IMR-90 (cell line): ENCODE measurements around the gene TMEM43. TPM values are rescaled to one million over a fixed set of nuclear protein-coding genes. Genes with fewer than 3 reads are reported as not detected.

Source experiments
- ATAC-seq: fragments of 200-7000 bp; cut with Tn5 transposase; 2 replicates; pipeline ENCODE4 v1.9.1; 2020; ENCODE audit warnings: low read depth, mild to moderate bottlenecking, moderate library complexity
- BruUV-seq: library from RNA; stranded (reverse); fragments of 400-500 nt; replicated peaks from 2 replicates; lab custom pipeline; 2021; lab: Mats Ljungman, UMichigan
- CTCF ChIA-PET: fragments of 300-600 bp; formaldehyde crosslinking; extraction: SDS; loops from one replicate; lab custom pipeline; 2021; ENCODE audit warnings: antibody characterized with exemption; lab: Yijun Ruan, JAX
- POLR2A ChIA-PET: fragments of 300-600 bp; sonication (Branson Sonifier 250); formaldehyde crosslinking; loops from one replicate; lab custom pipeline; 2022; ENCODE audit warnings: antibody characterized with exemption; ENCODE audit not compliant: unreplicated experiment; lab: Charles Lee
- DNase-seq: peaks from one replicate; pipeline ENCODE4 v3.0.0; 2013
- H2AFZ ChIP-seq: replicated peaks from 2 replicates; pipeline ENCODE3; 2013; ENCODE audit warnings: low read length, mild to moderate bottlenecking; ENCODE audit not compliant: poor library complexity
- H2AK5ac ChIP-seq: 2 replicates; pipeline ENCODE4 v1.6.1; 2013; ENCODE audit warnings: low read depth, low read length, inconsistent platforms
- H2AK9ac ChIP-seq: replicated peaks from 2 replicates; pipeline ENCODE3; 2013; ENCODE audit warnings: mild to moderate bottlenecking, low read depth, low read length, moderate library complexity; ENCODE audit not compliant: poor library complexity
- H2BK120ac ChIP-seq: 2 replicates; pipeline ENCODE4 v1.6.1; 2013; ENCODE audit warnings: low read depth, low read length, inconsistent platforms
- H2BK15ac ChIP-seq: 3 replicates; pipeline ENCODE4 v1.6.1; 2013; ENCODE audit warnings: low read depth, low read length, inconsistent platforms
- H2BK20ac ChIP-seq: 2 replicates; pipeline ENCODE4 v1.6.1; 2013; ENCODE audit warnings: low read depth, mild to moderate bottlenecking, inconsistent platforms, low read length, moderate library complexity
- H2BK5ac ChIP-seq: 2 replicates; pipeline ENCODE4 v1.6.1; 2013; ENCODE audit warnings: mild to moderate bottlenecking, low read depth, low read length, inconsistent platforms; ENCODE audit not compliant: poor library complexity, severe bottlenecking
- H3K14ac ChIP-seq: replicated peaks from 2 replicates; pipeline ENCODE4 v1.6.1; 2013; ENCODE audit warnings: low read depth, low read length, inconsistent platforms
- H3K18ac ChIP-seq: 2 replicates; pipeline ENCODE4 v1.6.1; 2013; ENCODE audit warnings: low read depth, low read length, control low read depth
- H3K23ac ChIP-seq: 2 replicates; pipeline ENCODE4 v1.6.1; 2013; ENCODE audit warnings: low read depth, low read length, inconsistent platforms
- H3K27ac ChIP-seq: 2 replicates; pipeline ENCODE4 v1.5.1; 2013; ENCODE audit warnings: mild to moderate bottlenecking, control low read depth, low read length; ENCODE audit not compliant: insufficient read depth
- H3K27me3 ChIP-seq: 2 replicates; pipeline ENCODE4 v1.6.1; 2013; ENCODE audit warnings: low read length; ENCODE audit not compliant: control insufficient read depth, insufficient read depth
- H3K36me3 ChIP-seq: 2 replicates; pipeline ENCODE4 v1.6.1; 2013; ENCODE audit warnings: low read length, mixed read lengths; ENCODE audit not compliant: control insufficient read depth, insufficient read depth
- H3K4ac ChIP-seq: 2 replicates; pipeline ENCODE4 v1.6.1; 2013; ENCODE audit warnings: low read depth, low read length, inconsistent platforms
- H3K4me1 ChIP-seq: 2 replicates; pipeline ENCODE4 v1.6.1; 2013; ENCODE audit warnings: low read length, mixed read lengths; ENCODE audit not compliant: control insufficient read depth, insufficient read depth
- H3K4me2 ChIP-seq: 2 replicates; pipeline ENCODE4 v1.6.1; 2013; ENCODE audit warnings: low read depth, mild to moderate bottlenecking, control low read depth, low read length, moderate library complexity
- H3K4me3 ChIP-seq: 2 replicates; pipeline ENCODE4 v1.5.1; 2013; ENCODE audit warnings: low read depth, mild to moderate bottlenecking, control low read depth, low read length, moderate library complexity; ENCODE audit not compliant: insufficient read depth
- H3K56ac ChIP-seq: 2 replicates; pipeline ENCODE4 v1.6.1; 2013; ENCODE audit warnings: low read length, inconsistent platforms; ENCODE audit not compliant: insufficient read depth; ENCODE audit errors: extremely low read depth
- H3K79me1 ChIP-seq, 2 experiments: 2 replicates each; pipeline ENCODE4 v1.6.1; 2013; ENCODE audit warnings: low read length in 2 of 2, inconsistent platforms in 1 of 2, low read depth in 1 of 2
- H3K9ac ChIP-seq: 2 replicates; pipeline ENCODE4 v1.6.1; 2013; ENCODE audit warnings: low read depth, low read length, control low read depth
- H3K9me1 ChIP-seq: 2 replicates; pipeline ENCODE4 v1.6.1; 2013; ENCODE audit warnings: low read length, inconsistent platforms; ENCODE audit not compliant: insufficient read depth
- H3K9me3 ChIP-seq: 2 replicates; pipeline ENCODE4 v1.6.1; 2013; ENCODE audit warnings: low read length; ENCODE audit not compliant: control insufficient read depth, insufficient read depth
- H4K20me1 ChIP-seq: 2 replicates; pipeline ENCODE4 v1.6.1; 2013; ENCODE audit warnings: low read length, inconsistent platforms; ENCODE audit not compliant: insufficient read depth
- H4K5ac ChIP-seq: 2 replicates; pipeline ENCODE4 v1.6.1; 2013; ENCODE audit warnings: mild to moderate bottlenecking, low read depth, low read length, control low read depth
- H4K8ac ChIP-seq, 2 experiments: 2 replicates each; pipeline ENCODE4 v1.6.1; 2013; ENCODE audit warnings: low read depth in 2 of 2, low read length in 2 of 2, control low read depth in 1 of 2, inconsistent platforms in 1 of 2
- H4K91ac ChIP-seq: 2 replicates; pipeline ENCODE4 v1.6.1; 2013; ENCODE audit warnings: low read depth, low read length, inconsistent platforms; ENCODE audit not compliant: insufficient read depth
- BHLHE40 ChIP-seq: fragments of 150-350 bp; IDR thresholded peaks from 2 replicates; pipeline ENCODE4 v1.6.1; 2016; ENCODE audit warnings: mild to moderate bottlenecking, low read depth, low read length
- CEBPB ChIP-seq: IDR thresholded peaks from 2 replicates; pipeline ENCODE4 v1.6.1; 2012; ENCODE audit warnings: low read depth, low read length, improper control_type of control experiment
- CHD1 ChIP-seq: IDR thresholded peaks from 2 replicates; pipeline ENCODE4 v1.6.1; 2012; ENCODE audit warnings: low read depth, low read length, improper control_type of control experiment
- FOS ChIP-seq: fragments of 150-350 bp; IDR thresholded peaks from 2 replicates; pipeline ENCODE4 v1.6.1; 2016; ENCODE audit warnings: low read depth, low read length
- MAFK ChIP-seq: IDR thresholded peaks from 2 replicates; pipeline ENCODE4 v1.6.1; 2012; ENCODE audit warnings: low read depth, low read length, improper control_type of control experiment
- MAZ ChIP-seq: IDR thresholded peaks from 2 replicates; pipeline ENCODE4 v1.6.1; 2012; ENCODE audit warnings: low read depth, mild to moderate bottlenecking, low read length, improper control_type of control experiment, moderate library complexity, borderline replicate concordance
- MXI1 ChIP-seq: IDR thresholded peaks from 2 replicates; pipeline ENCODE4 v1.6.1; 2012; ENCODE audit warnings: low read depth, mild to moderate bottlenecking, low read length, moderate library complexity, borderline replicate concordance
- NFE2L2 ChIP-seq: fragments of 150-350 bp; IDR thresholded peaks from 2 replicates; pipeline ENCODE4 v1.6.1; 2016; ENCODE audit warnings: low read depth, mild to moderate bottlenecking, low read length
- POLR2A ChIP-seq: IDR thresholded peaks from 2 replicates; pipeline ENCODE4 v1.6.1; 2012; ENCODE audit warnings: mild to moderate bottlenecking, low read depth, low read length
- RAD21 ChIP-seq: IDR thresholded peaks from 2 replicates; pipeline ENCODE4 v1.6.1; 2012; ENCODE audit warnings: low read length, improper control_type of control experiment
- RCOR1 ChIP-seq: IDR thresholded peaks from 2 replicates; pipeline ENCODE4 v1.6.1; 2012; ENCODE audit warnings: mild to moderate bottlenecking, low read length, improper control_type of control experiment; ENCODE audit not compliant: insufficient replicate concordance
- RFX5 ChIP-seq: IDR thresholded peaks from 2 replicates; pipeline ENCODE4 v1.8.0; 2012; ENCODE audit warnings: low read depth, mild to moderate bottlenecking, low read length, moderate library complexity
- SMC3 ChIP-seq: fragments of 150-350 bp; IDR thresholded peaks from 2 replicates; pipeline ENCODE4 v1.6.1; 2016; ENCODE audit warnings: low read depth, mild to moderate bottlenecking, antibody characterized with exemption, low read length, moderate library complexity
- dilution Hi-C: fragments of 300-500 bp; cut with HindIII; formaldehyde crosslinking; loops from one replicate; pipeline ENCODE4 v1.14.3; 2018; ENCODE audit warnings: low sequenced_read_pairs; ENCODE audit not compliant: unreplicated experiment
- in situ Hi-C: fragments of 300-500 bp; cut with MboI; formaldehyde crosslinking; loops from 3 replicates; pipeline ENCODE4 v1.14.3; 2019; ENCODE audit warnings: low sequenced_read_pairs, inconsistent platforms, mixed read lengths
- intact Hi-C: fragments of 100-400 bp; cut with micrococcal nuclease; formaldehyde crosslinking; loops from 2 replicates; pipeline ENCODE4 v1.10.0; 2022
- polyA plus RNA-seq, 3 experiments: library from polyadenylated mRNA; depleted of rRNA; stranded (reverse); fragments of >200 nt; gene quantifications; 2 replicates each; pipeline ENCODE4 v1.2.3, GENCODE V29; 2012; ENCODE audit warnings: low replicate concordance in 1 of 3
- total RNA-seq: library from RNA; depleted of rRNA; stranded (reverse); fragments of >200 nt; gene quantifications from 2 replicates; pipeline ENCODE4 v1.2.3, GENCODE V29; 2012
- TF ChIP-seq, protein P1 (sequence below): fragments of 150-350 bp; IDR thresholded peaks from 2 replicates; pipeline ENCODE4 v1.6.1; 2016; ENCODE audit warnings: low read depth, mild to moderate bottlenecking, low read length, moderate library complexity, borderline replicate concordance
- TF ChIP-seq, protein P2 (sequence below): fragments of 150-350 bp; IDR thresholded peaks from 2 replicates; pipeline ENCODE4 v1.6.1; 2017; ENCODE audit warnings: mild to moderate bottlenecking, antibody characterized with exemption, low read length, low read depth
- TF ChIP-seq, protein P3 (sequence below): conservative IDR thresholded peaks from 2 replicates; pipeline ENCODE4 v1.5.1; 2012; ENCODE audit warnings: mild to moderate bottlenecking, low read depth, low read length, improper control_type of control experiment

Gene TMEM43
- total and polyA plus RNA-seq, 2 of the 4 experiments (the other 2 are of a cell fraction), result 109 to 114 TPM

DNA sequence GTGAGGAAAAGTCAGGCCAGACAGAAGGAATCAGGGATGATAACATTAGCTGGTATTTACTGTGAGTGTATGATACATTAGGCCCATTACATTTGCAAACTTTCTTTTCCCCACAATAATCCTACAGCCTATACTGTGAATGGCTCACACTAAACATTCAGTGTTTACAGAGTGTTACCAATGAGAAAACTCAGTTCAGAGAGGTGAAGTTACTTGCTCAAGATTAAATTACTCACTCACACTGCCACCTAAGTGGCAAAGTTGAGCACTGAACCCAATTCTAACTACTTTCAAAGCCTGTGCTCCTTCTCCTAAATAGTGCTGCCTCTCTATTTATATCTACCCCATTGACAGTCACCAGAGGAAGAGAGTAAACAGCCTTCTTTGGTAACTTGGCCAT lies 45.0 kb downstream of the TMEM43 start:
- DNase-seq (peak; percentile 18), ATAC-seq (peak; percentile 24)
- Histone ChIP-seq H2BK5ac (peak overlapping the region; percentile 88), H2AFZ (no peak overlapping the region), H3K9me3 (no peaks in the 10 kb centered on the region), H3K23ac (no peak overlapping the region; the same call in 1 of the 2 replicates), H4K91ac (no peak overlapping the region), H3K27ac (no peak overlapping the region), H2BK20ac (no peak overlapping the region), H3K9me1 (peaks cover 8% of the 10 kb centered on the region; the same call in 1 of the 2 replicates), H3K14ac (no peak overlapping the region), H4K5ac (no peak overlapping the region), H2BK15ac (no peak overlapping the region), H3K18ac (no peak overlapping the region), H3K4me2 (no peak overlapping the region), H3K27me3 (no peaks in the 10 kb centered on the region), H3K4me1 (peaks cover 6% of the 10 kb centered on the region; the same call in 1 of the 2 replicates), H2BK120ac (0 out of 2 replicates have a peak overlapping the region, but pooled peaks have one; percentile 37), H2AK9ac (no peak overlapping the region), H2AK5ac (no peak overlapping the region), H3K36me3 (peaks cover 56% of the 10 kb centered on the region), H3K79me1 (peaks cover 40 to 49% of the 10 kb centered on the region in 2 experiments), H3K56ac (no peak overlapping the region), H4K8ac (no peak overlapping the region; a peak in 1 of 4 replicates), H3K4ac (no peak overlapping the region), H4K20me1 (no peaks in the 10 kb centered on the region), H3K4me3 (no peak overlapping the region), H3K9ac (no peak overlapping the region)
- BruUV-seq, result no TSS peak
- dilution Hi-C loops (no loop called here), intact Hi-C loops (loop anchor here (5.0 kb wide), 1 partner anchor 513 kb away; no protein-coding TSS in a partner anchor), in situ Hi-C loops (no loop called here)
- CTCF ChIA-PET, result no interaction called here
- TF ChIP-seq, protein P1, sequence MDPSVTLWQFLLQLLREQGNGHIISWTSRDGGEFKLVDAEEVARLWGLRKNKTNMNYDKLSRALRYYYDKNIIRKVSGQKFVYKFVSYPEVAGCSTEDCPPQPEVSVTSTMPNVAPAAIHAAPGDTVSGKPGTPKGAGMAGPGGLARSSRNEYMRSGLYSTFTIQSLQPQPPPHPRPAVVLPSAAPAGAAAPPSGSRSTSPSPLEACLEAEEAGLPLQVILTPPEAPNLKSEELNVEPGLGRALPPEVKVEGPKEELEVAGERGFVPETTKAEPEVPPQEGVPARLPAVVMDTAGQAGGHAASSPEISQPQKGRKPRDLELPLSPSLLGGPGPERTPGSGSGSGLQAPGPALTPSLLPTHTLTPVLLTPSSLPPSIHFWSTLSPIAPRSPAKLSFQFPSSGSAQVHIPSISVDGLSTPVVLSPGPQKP, result no peak
- TF ChIP-seq RFX5 (no peak), SMC3 (no peak), MAFK (no peak), NFE2L2 (no peak), RCOR1 (no peak), CEBPB (no peak), FOS (no peak), BHLHE40 (no peak), MXI1 (no peak), MAZ (no peak), RAD21 (no peak), CHD1 (no peak), POLR2A (no peak)
- TF ChIP-seq, protein P2, sequence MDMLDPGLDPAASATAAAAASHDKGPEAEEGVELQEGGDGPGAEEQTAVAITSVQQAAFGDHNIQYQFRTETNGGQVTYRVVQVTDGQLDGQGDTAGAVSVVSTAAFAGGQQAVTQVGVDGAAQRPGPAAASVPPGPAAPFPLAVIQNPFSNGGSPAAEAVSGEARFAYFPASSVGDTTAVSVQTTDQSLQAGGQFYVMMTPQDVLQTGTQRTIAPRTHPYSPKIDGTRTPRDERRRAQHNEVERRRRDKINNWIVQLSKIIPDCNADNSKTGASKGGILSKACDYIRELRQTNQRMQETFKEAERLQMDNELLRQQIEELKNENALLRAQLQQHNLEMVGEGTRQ, result no peak
- TF ChIP-seq, protein P3, sequence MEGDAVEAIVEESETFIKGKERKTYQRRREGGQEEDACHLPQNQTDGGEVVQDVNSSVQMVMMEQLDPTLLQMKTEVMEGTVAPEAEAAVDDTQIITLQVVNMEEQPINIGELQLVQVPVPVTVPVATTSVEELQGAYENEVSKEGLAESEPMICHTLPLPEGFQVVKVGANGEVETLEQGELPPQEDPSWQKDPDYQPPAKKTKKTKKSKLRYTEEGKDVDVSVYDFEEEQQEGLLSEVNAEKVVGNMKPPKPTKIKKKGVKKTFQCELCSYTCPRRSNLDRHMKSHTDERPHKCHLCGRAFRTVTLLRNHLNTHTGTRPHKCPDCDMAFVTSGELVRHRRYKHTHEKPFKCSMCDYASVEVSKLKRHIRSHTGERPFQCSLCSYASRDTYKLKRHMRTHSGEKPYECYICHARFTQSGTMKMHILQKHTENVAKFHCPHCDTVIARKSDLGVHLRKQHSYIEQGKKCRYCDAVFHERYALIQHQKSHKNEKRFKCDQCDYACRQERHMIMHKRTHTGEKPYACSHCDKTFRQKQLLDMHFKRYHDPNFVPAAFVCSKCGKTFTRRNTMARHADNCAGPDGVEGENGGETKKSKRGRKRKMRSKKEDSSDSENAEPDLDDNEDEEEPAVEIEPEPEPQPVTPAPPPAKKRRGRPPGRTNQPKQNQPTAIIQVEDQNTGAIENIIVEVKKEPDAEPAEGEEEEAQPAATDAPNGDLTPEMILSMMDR, result no peak
- POLR2A ChIA-PET, result no interaction called here
